Breast epithelium (tissue), 4 donors: ENCODE measurements around the gene CFAP298. TPM values are rescaled to one million over a fixed set of nuclear protein-coding genes. Genes with fewer than 3 reads are reported as not detected.

ENCODE experiments used
- DNase-seq, 2 donors: peaks; one replicate each; pipeline ENCODE4 v3.0.0-alpha.2; 2019; ENCODE audit warnings: low spot score in 2 of 2
- H3K27ac ChIP-seq, 2 donors: fragments of 200-600 bp; sonication (generic) in 1 of 2; one replicate each; pipeline ENCODE4 v1.5.1; 2016 to 2019; ENCODE audit warnings: mild to moderate bottlenecking in 1 of 2
- H3K27me3 ChIP-seq, 2 donors: fragments of 200-600 bp; sonication (generic) in 1 of 2; one replicate each; pipeline versions ENCODE4 v1.5.1 to v1.6.0; 2017 to 2019; ENCODE audit warnings: control low read depth in 1 of 2, mild to moderate bottlenecking in 1 of 2
- H3K36me3 ChIP-seq: fragments of 200-600 bp; one replicate; pipeline ENCODE4 v1.5.1; 2019
- H3K4me1 ChIP-seq, 2 donors: fragments of 200-600 bp; sonication (generic); one replicate each; pipeline ENCODE4 v1.5.1; 2016 to 2019; ENCODE audit warnings: control low read depth in 1 of 2
- H3K4me3 ChIP-seq, 3 donors: fragments of 200-600 bp; sonication (generic); 1 replicate in 2 of 3; 2 replicates in 1 of 3; pipeline ENCODE4 v1.5.1; 2016 to 2019; ENCODE audit warnings: mild to moderate bottlenecking in 3 of 3, moderate library complexity in 2 of 3
- H3K9me3 ChIP-seq, 2 donors: fragments of 200-600 bp; sonication (generic) in 1 of 2; one replicate each; pipeline ENCODE4 v1.5.1; 2016 to 2019; ENCODE audit warnings: control low read depth in 1 of 2
- POLR2A ChIP-seq: fragments of 450-650 bp; IDR thresholded peaks from one replicate; pipeline ENCODE4 v1.6.1; 2016; ENCODE audit warnings: antibody characterized with exemption, mild to moderate bottlenecking, moderate library complexity
- POLR2AphosphoS5 ChIP-seq, 3 donors: sonication (generic); formaldehyde crosslinking; IDR thresholded peaks; one replicate each; pipeline ENCODE4 v1.6.1; 2017; ENCODE audit warnings: antibody characterized with exemption in 3 of 3
- intact Hi-C: fragments of 100-400 bp; cut with DNase I; formaldehyde crosslinking; loops from one replicate; pipeline ENCODE4 v1.15.1; 2023; ENCODE audit warnings: low total_unique reads
- total RNA-seq, 3 donors: library from RNA; depleted of rRNA; stranded (reverse); fragments of >200 nt; gene quantifications; one replicate each; pipeline ENCODE4 v1.1.0, GENCODE V29; 2016
- TF ChIP-seq, protein P1 (sequence below), 3 donors: fragments of 450-650 bp; IDR thresholded peaks; one replicate each; pipeline ENCODE4 v1.5.1; 2016 to 2017; ENCODE audit warnings: antibody characterized with exemption in 3 of 3, mild to moderate bottlenecking in 3 of 3, moderate library complexity in 3 of 3

Gene CFAP298
- total RNA-seq, 3 donors from 2014 or later: 16.8 to 38.2 (median 36.1) TPM

DNA sequence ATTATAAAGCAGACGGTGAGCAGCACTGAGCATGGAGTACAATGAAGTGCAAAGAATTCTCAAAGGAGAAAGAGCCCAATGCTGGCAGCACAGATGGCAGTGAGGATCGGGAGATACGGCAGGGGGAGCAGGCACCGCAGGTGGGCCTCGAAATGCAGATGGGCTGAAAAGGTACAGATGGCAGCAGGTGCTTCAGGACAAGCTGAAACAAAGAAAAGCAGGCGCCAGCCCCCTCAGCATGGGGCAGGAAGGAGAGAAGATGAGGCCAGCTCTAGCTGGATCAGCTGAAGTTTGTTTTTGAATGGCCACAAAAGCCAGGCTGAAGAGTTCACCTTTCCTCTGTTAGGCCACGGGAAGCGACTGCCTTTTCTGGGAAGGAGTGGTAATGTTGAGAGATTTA lies 7.7 kb downstream of the CFAP298 start:
- TF ChIP-seq, protein P1, sequence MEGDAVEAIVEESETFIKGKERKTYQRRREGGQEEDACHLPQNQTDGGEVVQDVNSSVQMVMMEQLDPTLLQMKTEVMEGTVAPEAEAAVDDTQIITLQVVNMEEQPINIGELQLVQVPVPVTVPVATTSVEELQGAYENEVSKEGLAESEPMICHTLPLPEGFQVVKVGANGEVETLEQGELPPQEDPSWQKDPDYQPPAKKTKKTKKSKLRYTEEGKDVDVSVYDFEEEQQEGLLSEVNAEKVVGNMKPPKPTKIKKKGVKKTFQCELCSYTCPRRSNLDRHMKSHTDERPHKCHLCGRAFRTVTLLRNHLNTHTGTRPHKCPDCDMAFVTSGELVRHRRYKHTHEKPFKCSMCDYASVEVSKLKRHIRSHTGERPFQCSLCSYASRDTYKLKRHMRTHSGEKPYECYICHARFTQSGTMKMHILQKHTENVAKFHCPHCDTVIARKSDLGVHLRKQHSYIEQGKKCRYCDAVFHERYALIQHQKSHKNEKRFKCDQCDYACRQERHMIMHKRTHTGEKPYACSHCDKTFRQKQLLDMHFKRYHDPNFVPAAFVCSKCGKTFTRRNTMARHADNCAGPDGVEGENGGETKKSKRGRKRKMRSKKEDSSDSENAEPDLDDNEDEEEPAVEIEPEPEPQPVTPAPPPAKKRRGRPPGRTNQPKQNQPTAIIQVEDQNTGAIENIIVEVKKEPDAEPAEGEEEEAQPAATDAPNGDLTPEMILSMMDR (IDR thresholded peaks at IDR 0.05): no peak
- TF ChIP-seq POLR2AphosphoS5 (IDR thresholded peaks at IDR 0.05) (no peak), POLR2A (no peak)
- Histone ChIP-seq H3K27me3 (no peaks in the 10 kb centered on the region), H3K9me3 (no peaks in the 10 kb centered on the region), H3K4me1 (no peaks in the 10 kb centered on the region), H3K27ac (no peak overlapping the region), H3K36me3 (peaks cover 10% of the 10 kb centered on the region), H3K4me3 (no peak overlapping the region)
- no peak for DNase-seq
- intact Hi-C loops: loop anchor here (10.0 kb wide), 1 partner anchor 200 kb away; no protein-coding TSS in a partner anchor

GRCh38 chr21:32603131-32603530 lies 9.0 kb downstream of the CFAP298 start:
- peaks cover 10% of the 10 kb centered on the region for H3K36me3 ChIP-seq

DNA sequence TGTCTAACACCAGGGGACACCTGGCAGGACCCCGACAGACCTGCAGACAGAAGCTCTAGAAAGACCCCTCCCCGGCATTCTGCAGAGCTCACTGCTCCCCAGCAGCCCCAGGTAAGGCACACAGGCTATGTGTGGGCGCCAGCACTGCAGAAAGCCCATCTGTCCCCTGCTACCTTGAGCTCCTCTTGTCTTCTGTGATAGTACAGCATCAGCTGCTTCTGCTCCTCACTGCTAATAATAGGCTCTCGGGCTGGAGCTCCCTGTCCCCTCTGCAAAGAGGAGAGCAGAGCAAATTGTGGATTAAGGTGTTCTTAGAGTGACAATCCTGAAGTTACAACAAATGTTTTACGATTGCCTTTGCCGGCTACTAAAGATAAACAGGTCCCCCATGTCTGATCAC lies 10.1 kb downstream of the CFAP298 start:
- Histone ChIP-seq H3K36me3 (peaks cover 10% of the 10 kb centered on the region), H3K4me1 (no peaks in the 10 kb centered on the region), H3K4me3 (no peak overlapping the region), H3K9me3 (no peaks in the 10 kb centered on the region), H3K27ac (no peak overlapping the region), H3K27me3 (no peaks in the 10 kb centered on the region)
- no peak for DNase-seq
- intact Hi-C loops: loop anchor here (10.0 kb wide), 1 partner anchor 197 kb away; no protein-coding TSS in a partner anchor
- TF ChIP-seq POLR2AphosphoS5 (IDR thresholded peaks at IDR 0.05): no peak
- TF ChIP-seq POLR2A: no peak
- TF ChIP-seq, protein P1 (IDR thresholded peaks at IDR 0.05): no peak

More at GRCh38 chr21:32603131-32603530, 9.0 kb downstream of the CFAP298 start:
- H3K27ac ChIP-seq: no peak overlapping the region
- H3K4me3 ChIP-seq: no peak overlapping the region
- TF ChIP-seq POLR2A (no peak), POLR2AphosphoS5 (IDR thresholded peaks at IDR 0.05) (no peak)
- TF ChIP-seq, protein P1 (IDR thresholded peaks at IDR 0.05): no peak
- H3K4me1 ChIP-seq: no peaks in the 10 kb centered on the region
- DNase-seq: no peak
- H3K27me3 ChIP-seq: no peaks in the 10 kb centered on the region
- intact Hi-C loops: loop anchor here (10.0 kb wide), 1 partner anchor 198 kb away; no protein-coding TSS in a partner anchor
- H3K9me3 ChIP-seq: no peaks in the 10 kb centered on the region

- Histone ChIP-seq H3K36me3 (peaks cover 5% of the 10 kb centered on the region), H3K27ac (no peak overlapping the region), H3K9me3 (no peaks in the 10 kb centered on the region), H3K27me3 (no peaks in the 10 kb centered on the region), H3K4me1 (no peaks in the 10 kb centered on the region), H3K4me3 (no peak overlapping the region)
- TF ChIP-seq POLR2AphosphoS5 (IDR thresholded peaks at IDR 0.05) (no peak), POLR2A (no peak)
- TF ChIP-seq, protein P1 (IDR thresholded peaks at IDR 0.05): no peak
- DNase-seq: no peak
- intact Hi-C loops: no loop called here
Observed at GRCh38 chr21:32599526-32599925, 12.7 kb downstream of the CFAP298 start.

GRCh38 chr21:32599091-32599490 lies 13.1 kb downstream of the CFAP298 start:
- H3K27me3 ChIP-seq: no peaks in the 10 kb centered on the region
- H3K4me1 ChIP-seq: no peaks in the 10 kb centered on the region
- no peak overlapping the region for H3K4me3 ChIP-seq
- DNase-seq: no peak
- no peak overlapping the region for H3K27ac ChIP-seq
- TF ChIP-seq POLR2A (no peak), POLR2AphosphoS5 (IDR thresholded peaks at IDR 0.05) (no peak)
- TF ChIP-seq, protein P1 (IDR thresholded peaks at IDR 0.05): no peak
- H3K9me3 ChIP-seq: no peaks in the 10 kb centered on the region
- intact Hi-C loops: no loop called here
- H3K36me3 ChIP-seq: peaks cover under 1% of the 10 kb centered on the region
